GM19395 (cell line): ENCODE data around the gene SYNJ1.

Source experiments
- ATAC-seq: cut with Tn5 transposase; IDR thresholded peaks from one replicate; pipeline ENCODE4 v1.9.1; 2021; ENCODE audit warnings: mild to moderate bottlenecking, moderate library complexity; ENCODE audit not compliant: unreplicated experiment

Gene SYNJ1

DNA sequence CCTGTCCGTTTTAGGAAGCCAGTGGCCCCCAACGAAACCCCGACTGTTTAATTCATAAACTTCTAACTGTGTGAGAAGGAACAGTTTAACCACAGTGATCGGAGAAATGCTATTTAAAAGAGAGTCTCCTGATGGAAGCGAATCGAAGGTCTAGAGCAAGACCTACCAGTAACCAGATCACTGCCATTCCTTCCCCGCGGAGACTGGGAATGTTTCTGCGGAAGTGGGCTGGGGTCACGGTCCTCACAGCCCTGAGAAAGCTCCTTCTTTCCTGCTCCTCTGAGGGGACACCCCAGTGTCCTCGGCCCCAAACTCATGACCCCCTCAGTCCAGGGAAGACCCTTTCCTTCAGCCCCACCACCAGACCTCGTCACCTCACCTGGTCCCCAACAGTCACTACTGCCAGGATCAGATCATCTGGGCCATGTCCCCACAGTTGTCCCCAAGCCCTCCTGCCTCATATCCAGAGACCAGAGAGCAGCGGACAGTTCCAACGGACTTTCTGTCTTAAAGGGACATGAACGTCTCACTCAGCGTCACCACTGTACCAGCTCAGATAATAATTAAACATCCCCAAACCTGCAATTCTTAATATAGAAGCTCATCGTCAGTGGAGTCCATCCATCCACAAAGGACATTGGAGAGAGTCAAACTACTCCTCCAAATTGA lies 142.6 kb downstream of the SYNJ1 start, which contains the start of gene TCP10L:
Gene TCP10L (minus strand): TSS at position 482 of the 669 bp plus-strand sequence. CDS start 1,219 bp downstream, outside the sequence.
- ATAC-seq, result no peak

DNA sequence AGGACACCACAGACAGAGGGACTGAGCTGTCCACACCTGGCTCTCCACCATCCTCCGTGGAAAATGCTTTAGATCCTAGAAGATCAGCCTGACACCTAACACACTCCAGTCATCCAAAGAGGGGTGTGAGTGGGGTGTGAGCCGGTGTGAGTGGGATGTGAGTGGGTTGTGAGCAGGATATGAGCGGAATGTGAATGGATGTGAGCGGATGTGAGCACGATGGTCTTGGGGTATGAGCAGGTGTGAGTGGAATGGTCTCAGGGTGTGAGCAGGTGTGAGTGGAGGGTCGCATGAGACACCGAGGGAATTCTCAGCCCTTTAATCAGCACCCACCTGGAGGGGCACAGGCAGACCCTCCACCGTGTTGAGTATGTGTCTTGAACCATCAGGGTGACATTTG lies 143.3 kb downstream of the SYNJ1 start:
- ATAC-seq, result no peak

GRCh38 chr21:32581732-32582131 lies 146.1 kb downstream of the SYNJ1 start:
- no peak for ATAC-seq

GRCh38 chr21:32580949-32581348 lies 146.9 kb downstream of the SYNJ1 start:
- ATAC-seq, result no peak
